Ovary (tissue), 3 donors: Measurements from ENCODE around the gene USP6.

ENCODE experiments used
- CTCF ChIP-seq, 3 donors: fragments of 450-650 bp in 2 of 3; fragments of 200-600 bp in 1 of 3; IDR thresholded peaks; one replicate each; pipeline versions ENCODE4 v1.5.1 to v1.8.0; 2016 to 2022; ENCODE audit warnings: antibody characterized with exemption in 3 of 3, mild to moderate bottlenecking in 1 of 3
- EP300 ChIP-seq: sonication (generic); formaldehyde crosslinking; IDR thresholded peaks from one replicate; pipeline ENCODE4 v1.6.1; 2017; ENCODE audit warnings: antibody characterized with exemption
- donor health status: DM: no; HTN: no; CAD: no.

GRCh38 chr17:5182597-5183409, 67.0 kb downstream of the USP6 start:
- TF ChIP-seq CTCF (IDR thresholded peaks at IDR 0.05) (no peak), EP300 (no peak)
